ENCODE measurements around the gene PSMD8. TPM values are rescaled to one million over a fixed set of nuclear protein-coding genes. Genes with fewer than 3 reads are reported as not detected.
"Not testable (repeated sequence)": the region's sequence is repeated elsewhere in the genome, so short reads cannot be mapped to it uniquely, and the experiment has no call there.

The PSMD8 gene
- total RNA-seq, 1 donor from 2014 or later, result 215 TPM

DNA sequence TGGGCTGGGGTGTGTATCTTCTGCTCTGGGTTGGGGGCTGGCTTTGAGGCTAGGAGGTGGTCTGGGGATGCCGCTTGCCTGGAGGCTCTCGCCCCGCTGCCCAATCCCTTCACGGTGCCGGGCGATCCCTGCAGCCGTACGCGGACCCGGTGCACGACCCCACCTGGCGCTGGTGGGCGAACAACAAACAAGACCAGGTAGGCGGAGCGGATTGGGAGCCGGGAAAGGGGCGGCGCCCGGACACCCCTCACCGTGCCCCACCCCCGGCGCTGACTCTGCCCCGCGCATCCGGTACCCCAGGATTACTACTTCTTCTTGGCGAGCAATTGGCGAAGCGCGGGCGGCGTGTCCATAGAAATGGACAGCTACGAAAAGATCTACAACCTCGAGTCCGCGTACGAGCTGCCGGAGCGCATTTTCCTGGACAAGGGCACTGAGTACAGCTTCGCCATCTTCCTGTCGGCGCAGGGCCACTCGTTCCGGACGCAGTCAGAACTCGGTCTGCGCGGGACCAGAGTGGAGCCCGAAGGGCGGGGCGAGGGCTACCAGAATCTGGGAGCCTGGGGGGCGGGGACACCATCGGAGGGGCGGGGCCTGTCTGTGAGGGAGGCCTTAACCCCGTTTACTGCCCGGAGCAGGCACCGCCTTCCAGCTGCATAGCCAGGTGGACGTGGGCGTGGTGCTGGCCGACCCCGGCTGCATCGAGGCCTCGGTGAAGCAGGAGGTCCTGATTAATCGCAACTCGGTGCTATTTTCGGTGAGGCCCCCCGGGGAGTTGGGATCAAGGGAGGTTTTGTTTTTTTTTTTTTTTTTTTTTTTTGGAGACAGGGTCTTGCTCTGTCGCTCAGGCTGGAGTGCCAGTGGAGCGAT is 12.1 kb upstream of the PSMD8 start:
- peak overlapping the region; percentile 85 for H3K4me2 ChIP-seq (ENCODE audit: low read length)
- no peak overlapping the region for H3K27ac ChIP-seq (ENCODE audit: low read depth, low read length)
- FAIRE-seq (no peak), DNase-seq (ENCODE audit: low read depth) (peak; percentile 29)
- TF ChIP-seq, protein P1, sequence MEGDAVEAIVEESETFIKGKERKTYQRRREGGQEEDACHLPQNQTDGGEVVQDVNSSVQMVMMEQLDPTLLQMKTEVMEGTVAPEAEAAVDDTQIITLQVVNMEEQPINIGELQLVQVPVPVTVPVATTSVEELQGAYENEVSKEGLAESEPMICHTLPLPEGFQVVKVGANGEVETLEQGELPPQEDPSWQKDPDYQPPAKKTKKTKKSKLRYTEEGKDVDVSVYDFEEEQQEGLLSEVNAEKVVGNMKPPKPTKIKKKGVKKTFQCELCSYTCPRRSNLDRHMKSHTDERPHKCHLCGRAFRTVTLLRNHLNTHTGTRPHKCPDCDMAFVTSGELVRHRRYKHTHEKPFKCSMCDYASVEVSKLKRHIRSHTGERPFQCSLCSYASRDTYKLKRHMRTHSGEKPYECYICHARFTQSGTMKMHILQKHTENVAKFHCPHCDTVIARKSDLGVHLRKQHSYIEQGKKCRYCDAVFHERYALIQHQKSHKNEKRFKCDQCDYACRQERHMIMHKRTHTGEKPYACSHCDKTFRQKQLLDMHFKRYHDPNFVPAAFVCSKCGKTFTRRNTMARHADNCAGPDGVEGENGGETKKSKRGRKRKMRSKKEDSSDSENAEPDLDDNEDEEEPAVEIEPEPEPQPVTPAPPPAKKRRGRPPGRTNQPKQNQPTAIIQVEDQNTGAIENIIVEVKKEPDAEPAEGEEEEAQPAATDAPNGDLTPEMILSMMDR (IDR thresholded peaks at IDR 0.05; ENCODE audit: insufficient read depth, low read depth, low read length), result no peak
- TF ChIP-seq EZH2 (IDR thresholded peaks at IDR 0.05; ENCODE audit: insufficient read depth, low read length), result no peak
- no peaks in the 10 kb centered on the region for H3K36me3 ChIP-seq (ENCODE audit: insufficient read depth, low read length)
- Mint-ChIP-seq H3K4me3 (ENCODE audit: unreplicated experiment) (peak overlapping the region; percentile 85), H3K9me3 (ENCODE audit: unreplicated experiment) (no peaks in the 10 kb centered on the region), H3K36me3 (ENCODE audit: low read depth, unreplicated experiment) (no peaks in the 10 kb centered on the region), H3K4me1 (ENCODE audit: low read depth, unreplicated experiment) (no peaks in the 10 kb centered on the region), H3K27me3 (ENCODE audit: low read depth, unreplicated experiment) (peaks cover 38% of the 10 kb centered on the region), H3K27ac (ENCODE audit: unreplicated experiment) (no peak overlapping the region)
- peaks cover 9% of the 10 kb centered on the region for H3K4me1 ChIP-seq (ENCODE audit: insufficient read depth, low read length)
- no peak overlapping the region for H3K9ac ChIP-seq (ENCODE audit: low read length)
- peak overlapping the region; percentile 65 for H3K4me3 ChIP-seq (ENCODE audit: insufficient read depth, low read depth, low read length)
- peak overlapping the region; percentile 87 for H2AFZ ChIP-seq (ENCODE audit: low read depth, low read length)
- no peaks in the 10 kb centered on the region for H3K9me3 ChIP-seq (ENCODE audit: insufficient read depth, low read depth, low read length)
- H4K20me1 ChIP-seq (ENCODE audit: insufficient read depth, low read length), result no peaks in the 10 kb centered on the region
- H3K27me3 ChIP-seq (ENCODE audit: insufficient read depth, low read length), result peaks cover 23% of the 10 kb centered on the region
- H3K79me2 ChIP-seq (ENCODE audit: insufficient read depth, low read length), result no peaks in the 10 kb centered on the region

DNA sequence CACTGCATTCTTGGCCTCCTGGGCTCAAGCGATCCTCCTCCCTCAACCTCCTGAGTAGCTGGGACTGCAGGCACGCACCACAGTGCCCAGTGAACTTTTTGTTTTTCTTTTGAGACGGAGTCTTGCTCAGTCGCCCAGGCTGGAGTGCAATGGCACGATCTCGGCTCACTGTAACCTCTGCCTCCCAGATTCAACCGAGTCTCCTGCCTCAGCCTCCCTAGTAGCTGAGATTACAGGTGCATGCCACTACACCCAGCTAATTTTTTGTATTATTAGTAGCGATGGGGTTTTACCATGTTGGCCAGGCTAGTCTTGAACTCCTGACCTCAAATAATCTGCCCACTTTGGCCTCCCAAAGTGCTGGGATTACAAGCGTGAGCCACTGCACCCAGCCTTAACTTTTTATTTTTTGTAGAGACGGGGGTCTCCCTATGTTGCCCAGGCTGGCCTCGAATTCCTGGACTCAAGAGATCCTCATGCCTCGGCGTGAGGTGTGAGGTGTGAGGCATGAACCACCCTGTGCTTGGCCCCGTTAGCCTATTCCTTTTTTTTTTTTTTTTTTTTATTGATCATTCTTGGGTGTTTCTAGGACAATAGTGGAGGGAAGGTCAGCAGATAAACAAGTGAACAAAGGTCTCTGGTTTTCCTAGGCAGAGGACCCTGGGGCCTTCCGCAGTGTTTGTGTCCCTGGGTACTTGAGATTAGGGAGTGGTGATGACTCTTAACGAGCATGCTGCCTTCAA is 11.3 kb upstream of the PSMD8 start:
- H3K27ac Mint-ChIP-seq (ENCODE audit: unreplicated experiment); H3K79me2 ChIP-seq (ENCODE audit: insufficient read depth, low read length); H4K20me1 ChIP-seq (ENCODE audit: insufficient read depth, low read length); H3K9me3 Mint-ChIP-seq (ENCODE audit: unreplicated experiment); DNase-seq (ENCODE audit: low read depth); H3K4me1 Mint-ChIP-seq (ENCODE audit: low read depth, unreplicated experiment); H3K4me3 ChIP-seq (ENCODE audit: insufficient read depth, low read depth, low read length); H3K36me3 Mint-ChIP-seq (ENCODE audit: low read depth, unreplicated experiment); H3K36me3 ChIP-seq (ENCODE audit: insufficient read depth, low read length); H3K9me3 ChIP-seq (ENCODE audit: insufficient read depth, low read depth, low read length); H3K9ac ChIP-seq (ENCODE audit: low read length); H3K4me1 ChIP-seq (ENCODE audit: insufficient read depth, low read length); FAIRE-seq; H3K4me3 Mint-ChIP-seq (ENCODE audit: unreplicated experiment); H3K27ac ChIP-seq (ENCODE audit: low read depth, low read length): not testable (repeated sequence)
- H3K27me3 Mint-ChIP-seq (ENCODE audit: low read depth, unreplicated experiment), result peaks cover 39% of the 10 kb centered on the region
- peaks cover 21% of the 10 kb centered on the region for H3K27me3 ChIP-seq (ENCODE audit: insufficient read depth, low read length)
- H2AFZ ChIP-seq (ENCODE audit: low read depth, low read length), result peak overlapping the region; percentile 87
- H3K4me2 ChIP-seq (ENCODE audit: low read length), result peak overlapping the region; percentile 85

DNA sequence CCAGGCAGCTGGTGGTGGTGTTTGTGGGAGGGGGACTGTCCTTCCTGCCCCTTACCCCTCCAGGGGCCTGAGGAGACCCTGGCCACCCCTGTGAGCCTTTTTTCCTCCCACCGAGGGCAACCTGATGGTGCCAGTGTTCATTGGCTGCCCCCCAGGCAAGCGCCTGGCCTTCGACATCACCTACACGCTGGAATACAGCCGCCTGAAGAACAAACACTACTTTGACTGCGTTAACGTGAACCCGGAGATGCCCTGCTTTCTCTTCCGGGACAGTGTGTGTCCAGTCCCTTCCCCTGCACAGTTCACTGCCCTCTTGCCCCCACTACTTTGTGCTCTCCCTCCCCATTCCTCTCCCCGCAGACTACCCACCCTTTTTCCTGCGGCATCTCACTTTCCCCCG is 7.3 kb upstream of the PSMD8 start:
- H3K4me1 ChIP-seq (ENCODE audit: insufficient read depth, low read length), result peaks cover 5% of the 10 kb centered on the region
- H3K27ac Mint-ChIP-seq (ENCODE audit: unreplicated experiment), result no peak overlapping the region

More for the DNA sequence above, 7.3 kb upstream of the PSMD8 start:
- no peak for FAIRE-seq
- Histone ChIP-seq H3K79me2 (ENCODE audit: insufficient read depth, low read length) (no peaks in the 10 kb centered on the region), H3K9me3 (ENCODE audit: insufficient read depth, low read depth, low read length) (no peaks in the 10 kb centered on the region), H4K20me1 (ENCODE audit: insufficient read depth, low read length) (no peaks in the 10 kb centered on the region), H3K27ac (ENCODE audit: low read depth, low read length) (no peak overlapping the region), H3K9ac (ENCODE audit: low read length) (no peak overlapping the region), H3K27me3 (ENCODE audit: insufficient read depth, low read length) (peaks cover 3% of the 10 kb centered on the region), H3K4me3 (ENCODE audit: insufficient read depth, low read depth, low read length) (no peak overlapping the region), H2AFZ (ENCODE audit: low read depth, low read length) (no peak overlapping the region), H3K4me2 (ENCODE audit: low read length) (no peak overlapping the region), H3K36me3 (ENCODE audit: insufficient read depth, low read length) (no peaks in the 10 kb centered on the region)
- Mint-ChIP-seq H3K36me3 (ENCODE audit: low read depth, unreplicated experiment) (no peaks in the 10 kb centered on the region), H3K4me1 (ENCODE audit: low read depth, unreplicated experiment) (no peaks in the 10 kb centered on the region), H3K27me3 (ENCODE audit: low read depth, unreplicated experiment) (peaks cover 29% of the 10 kb centered on the region), H3K9me3 (ENCODE audit: unreplicated experiment) (peaks cover 2% of the 10 kb centered on the region), H3K4me3 (ENCODE audit: unreplicated experiment) (no peak overlapping the region)
- DNase-seq (ENCODE audit: low read depth), result no peak
- no peak for TF ChIP-seq EZH2 (IDR thresholded peaks at IDR 0.05; ENCODE audit: insufficient read depth, low read length)
- TF ChIP-seq, protein P1 (IDR thresholded peaks at IDR 0.05; ENCODE audit: insufficient read depth, low read depth, low read length), result no peak

All from astrocyte (in vitro differentiated cells and primary cell).